IMR-90 (cell line): ENCODE measurements around the gene CLHC1.

Source experiments
- BHLHE40 ChIP-seq: fragments of 150-350 bp; IDR thresholded peaks from 2 replicates; pipeline ENCODE4 v1.6.1; 2016; ENCODE audit warnings: mild to moderate bottlenecking, low read depth, low read length
- CEBPB ChIP-seq: IDR thresholded peaks from 2 replicates; pipeline ENCODE4 v1.6.1; 2012; ENCODE audit warnings: low read depth, low read length, improper control_type of control experiment
- CHD1 ChIP-seq: IDR thresholded peaks from 2 replicates; pipeline ENCODE4 v1.6.1; 2012; ENCODE audit warnings: low read depth, low read length, improper control_type of control experiment
- CTCF ChIP-seq: conservative IDR thresholded peaks from 2 replicates; pipeline ENCODE4 v1.5.1; 2012; ENCODE audit warnings: mild to moderate bottlenecking, low read depth, low read length, improper control_type of control experiment
- ELK1 ChIP-seq: fragments of 150-350 bp; IDR thresholded peaks from 2 replicates; pipeline ENCODE4 v1.6.1; 2016; ENCODE audit warnings: low read depth, mild to moderate bottlenecking, low read length, moderate library complexity, borderline replicate concordance
- FOS ChIP-seq: fragments of 150-350 bp; IDR thresholded peaks from 2 replicates; pipeline ENCODE4 v1.6.1; 2016; ENCODE audit warnings: low read depth, low read length
- MAFK ChIP-seq: IDR thresholded peaks from 2 replicates; pipeline ENCODE4 v1.6.1; 2012; ENCODE audit warnings: low read depth, low read length, improper control_type of control experiment
- MAZ ChIP-seq: IDR thresholded peaks from 2 replicates; pipeline ENCODE4 v1.6.1; 2012; ENCODE audit warnings: low read depth, mild to moderate bottlenecking, low read length, improper control_type of control experiment, moderate library complexity, borderline replicate concordance
- MXI1 ChIP-seq: IDR thresholded peaks from 2 replicates; pipeline ENCODE4 v1.6.1; 2012; ENCODE audit warnings: low read depth, mild to moderate bottlenecking, low read length, moderate library complexity, borderline replicate concordance
- POLR2A ChIP-seq: IDR thresholded peaks from 2 replicates; pipeline ENCODE4 v1.6.1; 2012; ENCODE audit warnings: mild to moderate bottlenecking, low read depth, low read length
- RCOR1 ChIP-seq: IDR thresholded peaks from 2 replicates; pipeline ENCODE4 v1.6.1; 2012; ENCODE audit warnings: mild to moderate bottlenecking, low read length, improper control_type of control experiment; ENCODE audit not compliant: insufficient replicate concordance
- RFX5 ChIP-seq: IDR thresholded peaks from 2 replicates; pipeline ENCODE4 v1.8.0; 2012; ENCODE audit warnings: low read depth, mild to moderate bottlenecking, low read length, moderate library complexity
- SMC3 ChIP-seq: fragments of 150-350 bp; IDR thresholded peaks from 2 replicates; pipeline ENCODE4 v1.6.1; 2016; ENCODE audit warnings: low read depth, mild to moderate bottlenecking, antibody characterized with exemption, low read length, moderate library complexity
- USF2 ChIP-seq: fragments of 150-350 bp; IDR thresholded peaks from 2 replicates; pipeline ENCODE4 v1.6.1; 2017; ENCODE audit warnings: mild to moderate bottlenecking, antibody characterized with exemption, low read length, low read depth

DNA sequence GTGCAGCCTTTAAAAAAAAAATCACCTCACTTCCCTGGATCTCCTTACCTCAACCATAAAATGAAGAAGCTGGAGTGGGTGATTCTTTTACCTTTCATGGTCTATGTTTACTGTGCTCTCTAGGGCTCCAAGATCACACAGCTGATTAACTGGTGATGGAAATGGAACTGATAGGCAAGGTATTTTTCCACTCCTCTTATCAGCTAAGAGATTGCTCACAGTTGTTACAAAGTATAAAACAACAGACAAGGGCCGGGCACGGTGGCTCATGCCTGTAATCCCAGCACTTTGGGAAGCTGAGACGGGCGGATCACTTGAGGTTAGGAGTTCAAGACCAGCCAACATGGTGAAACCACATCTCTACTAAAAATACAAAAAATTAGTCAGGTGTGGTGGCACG, 14.9 kb upstream of the CLHC1 start:
- TF ChIP-seq CTCF (no peak), POLR2A (no peak), MAZ (no peak), CEBPB (no peak), RFX5 (no peak), MXI1 (no peak), MAFK (no peak), USF2 (no peak), FOS (no peak), SMC3 (no peak), ELK1 (no peak), BHLHE40 (no peak), CHD1 (no peak), RCOR1 (no peak)
